Keratinocyte (primary cell): ENCODE measurements around the gene RAD9A.

Experiments
- CTCF ChIP-seq, 3 experiments: IDR thresholded peaks in 1 of 3; conservative IDR thresholded peaks in 1 of 3; optimal IDR thresholded peaks in 1 of 3; 2 replicates in 2 of 3; 3 replicates in 1 of 3; pipeline versions ENCODE3 to v1.5.1; 2011; ENCODE audit warnings: low read length in 3 of 3, mild to moderate bottlenecking in 3 of 3, moderate library complexity in 2 of 3, control low read depth in 1 of 3, inconsistent platforms in 1 of 3; ENCODE audit not compliant: insufficient read depth in 2 of 3; ENCODE audit errors: extremely low read depth in 1 of 3
- EZH2 ChIP-seq: IDR thresholded peaks from one replicate; pipeline ENCODE4 v1.6.1; 2012; ENCODE audit warnings: inconsistent platforms, mild to moderate bottlenecking, low read length, moderate library complexity

GRCh38 chr11:67356387-67356863 lies 35.4 kb upstream of the RAD9A start:
- TF ChIP-seq EZH2 = no peak
- no peak for TF ChIP-seq CTCF (optimal IDR thresholded peaks at IDR 0.05 in 1 of 3, IDR thresholded peaks at IDR 0.05 in 1 of 3, conservative IDR thresholded peaks at IDR 0.05 in 1 of 3; ENCODE audit: extremely low read depth in 1 of 3, insufficient read depth in 2 of 3, low read length in 3 of 3)
